Stimulated activated CD4-positive, alpha-beta T cell treated with anti-CD3 and anti-CD28 coated beads, Interleukin-1b, Interleukin-23, amount 100 ng/mL, for 48 hours (primary cell): ENCODE data around the gene AKR1B1.

ENCODE experiments used
- DNase-seq: peaks from one replicate; pipeline ENCODE4 v3.0.0-alpha.2; 2020

Gene AKR1B1

GRCh38 chr7:134443396-134444070 is 15.4 kb downstream of the AKR1B1 start:
- DNase-seq: no peak

GRCh38 chr7:134442441-134443220 is 16.3 kb downstream of the AKR1B1 start:
- DNase-seq: no peak

- no peak for DNase-seq
Measured at GRCh38 chr7:134441264-134441663, 17.6 kb downstream of the AKR1B1 start.

GRCh38 chr7:134440476-134440875 is 18.4 kb downstream of the AKR1B1 start:
- no peak for DNase-seq

GRCh38 chr7:134440067-134440466 is 18.8 kb downstream of the AKR1B1 start:
- DNase-seq: no peak

GRCh38 chr7:134438946-134439345 is 20.0 kb downstream of the AKR1B1 start:
- no peak for DNase-seq

- no peak for DNase-seq
Measured at GRCh38 chr7:134435161-134435920, 23.6 kb downstream of the AKR1B1 start.

GRCh38 chr7:134434701-134435100 is 24.2 kb downstream of the AKR1B1 start:
- DNase-seq: no peak

- no peak for DNase-seq
Measured at GRCh38 chr7:134433430-134433829, 25.5 kb downstream of the AKR1B1 start.

GRCh38 chr7:134432296-134433152 is 26.4 kb downstream of the AKR1B1 start:
- peak; percentile 82 for DNase-seq

GRCh38 chr7:134431815-134432214 is 27.1 kb downstream of the AKR1B1 start:
- DNase-seq: no peak

GRCh38 chr7:134429481-134429880 is 29.4 kb downstream of the AKR1B1 start:
- no peak for DNase-seq

- no peak for DNase-seq
Measured at GRCh38 chr7:134428942-134429341, 30.0 kb downstream of the AKR1B1 start.

- no peak for DNase-seq
Measured at GRCh38 chr7:134427896-134428295, 31.0 kb downstream of the AKR1B1 start.

- no peak for DNase-seq
Measured at GRCh38 chr7:134425777-134426176, 33.1 kb downstream of the AKR1B1 start.

GRCh38 chr7:134422638-134423037 is 36.3 kb downstream of the AKR1B1 start:
- no peak for DNase-seq

GRCh38 chr7:134422008-134422407 is 36.9 kb downstream of the AKR1B1 start:
- DNase-seq: no peak

GRCh38 chr7:134420424-134421125 is 38.3 kb downstream of the AKR1B1 start:
- DNase-seq: no peak

- no peak for DNase-seq
Measured at GRCh38 chr7:134419875-134420274, 39.0 kb downstream of the AKR1B1 start.

- no peak for DNase-seq
Measured at GRCh38 chr7:134419085-134419484, 39.8 kb downstream of the AKR1B1 start.

GRCh38 chr7:134415700-134416099 is 43.2 kb downstream of the AKR1B1 start:
- no peak for DNase-seq

GRCh38 chr7:134414109-134414508 is 44.8 kb downstream of the AKR1B1 start:
- no peak for DNase-seq
